Prostate gland (tissue), 2 donors: ENCODE data around the gene ARRDC5.

Source experiments
- POLR2A ChIP-seq: fragments of 450-650 bp; IDR thresholded peaks from one replicate; pipeline ENCODE4 v1.6.1; 2016; ENCODE audit warnings: antibody characterized with exemption, mild to moderate bottlenecking
- POLR2AphosphoS5 ChIP-seq: sonication (generic); formaldehyde crosslinking; IDR thresholded peaks from one replicate; pipeline ENCODE4 v1.6.1; 2017; ENCODE audit warnings: antibody characterized with exemption
- TF ChIP-seq, protein P1 (sequence below), 4 experiments: fragments of 200-600 bp in 2 of 4; fragments of 450-650 bp in 2 of 4; sonication (generic) in 2 of 4; IDR thresholded peaks; 1 replicate in 3 of 4; 2 replicates in 1 of 4; pipeline ENCODE4 v1.5.1; 2016 to 2019; ENCODE audit warnings: antibody characterized with exemption in 4 of 4, mild to moderate bottlenecking in 2 of 4, moderate library complexity in 2 of 4

DNA sequence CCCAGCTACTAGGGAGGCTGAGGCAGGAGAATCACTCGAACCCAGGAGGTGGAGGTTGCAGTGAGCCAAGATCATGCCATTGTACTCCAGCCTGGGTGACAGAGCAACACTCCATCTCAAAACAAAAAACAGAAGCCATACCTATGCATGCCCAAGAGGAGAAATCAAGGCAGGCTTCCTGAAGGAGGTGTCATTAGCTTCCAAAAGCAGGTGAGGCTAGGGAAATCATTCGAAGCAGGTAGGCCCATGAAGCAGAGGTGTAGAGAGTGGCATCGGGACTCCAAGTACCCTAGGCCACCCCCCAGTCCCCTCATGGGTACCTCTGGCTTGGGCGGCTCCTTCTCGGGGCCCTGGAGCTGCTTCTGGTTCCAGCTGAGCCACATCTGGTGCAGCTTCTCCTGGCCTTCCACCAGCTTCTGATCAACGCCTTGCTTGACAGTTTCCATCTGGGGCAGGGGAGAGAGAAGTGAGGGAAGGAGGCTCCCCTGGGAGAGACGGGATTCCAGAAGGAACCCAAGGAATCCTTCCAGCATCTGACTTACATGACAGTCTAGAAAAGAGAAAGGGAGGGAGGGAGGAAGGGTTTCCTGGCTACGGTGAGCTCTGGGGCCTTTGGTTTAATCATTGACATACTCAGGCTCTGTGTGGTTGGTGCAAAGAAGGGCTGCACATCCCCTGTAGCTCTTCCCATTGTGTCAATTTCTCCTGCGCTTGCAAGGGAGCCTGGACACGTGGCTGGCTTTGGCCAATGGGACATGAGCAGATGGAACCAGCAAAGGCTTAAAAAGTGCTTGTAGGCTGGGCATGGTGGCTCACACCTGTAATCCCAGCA lies 58.1 kb downstream of the ARRDC5 start:
- TF ChIP-seq, protein P1, sequence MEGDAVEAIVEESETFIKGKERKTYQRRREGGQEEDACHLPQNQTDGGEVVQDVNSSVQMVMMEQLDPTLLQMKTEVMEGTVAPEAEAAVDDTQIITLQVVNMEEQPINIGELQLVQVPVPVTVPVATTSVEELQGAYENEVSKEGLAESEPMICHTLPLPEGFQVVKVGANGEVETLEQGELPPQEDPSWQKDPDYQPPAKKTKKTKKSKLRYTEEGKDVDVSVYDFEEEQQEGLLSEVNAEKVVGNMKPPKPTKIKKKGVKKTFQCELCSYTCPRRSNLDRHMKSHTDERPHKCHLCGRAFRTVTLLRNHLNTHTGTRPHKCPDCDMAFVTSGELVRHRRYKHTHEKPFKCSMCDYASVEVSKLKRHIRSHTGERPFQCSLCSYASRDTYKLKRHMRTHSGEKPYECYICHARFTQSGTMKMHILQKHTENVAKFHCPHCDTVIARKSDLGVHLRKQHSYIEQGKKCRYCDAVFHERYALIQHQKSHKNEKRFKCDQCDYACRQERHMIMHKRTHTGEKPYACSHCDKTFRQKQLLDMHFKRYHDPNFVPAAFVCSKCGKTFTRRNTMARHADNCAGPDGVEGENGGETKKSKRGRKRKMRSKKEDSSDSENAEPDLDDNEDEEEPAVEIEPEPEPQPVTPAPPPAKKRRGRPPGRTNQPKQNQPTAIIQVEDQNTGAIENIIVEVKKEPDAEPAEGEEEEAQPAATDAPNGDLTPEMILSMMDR (IDR thresholded peaks at IDR 0.05): no peak
- TF ChIP-seq POLR2A (no peak), POLR2AphosphoS5 (no peak)
